T-helper 22 cell (primary cell): ENCODE measurements around the gene MYO1B.

Source experiments
- DNase-seq: peaks from one replicate; pipeline ENCODE4 v3.0.0-alpha.2; 2020; ENCODE audit warnings: low read depth

Gene MYO1B

GRCh38 chr2:191226196-191226595 lies 19.0 kb upstream of the MYO1B start:
- DNase-seq: no peak

DNA sequence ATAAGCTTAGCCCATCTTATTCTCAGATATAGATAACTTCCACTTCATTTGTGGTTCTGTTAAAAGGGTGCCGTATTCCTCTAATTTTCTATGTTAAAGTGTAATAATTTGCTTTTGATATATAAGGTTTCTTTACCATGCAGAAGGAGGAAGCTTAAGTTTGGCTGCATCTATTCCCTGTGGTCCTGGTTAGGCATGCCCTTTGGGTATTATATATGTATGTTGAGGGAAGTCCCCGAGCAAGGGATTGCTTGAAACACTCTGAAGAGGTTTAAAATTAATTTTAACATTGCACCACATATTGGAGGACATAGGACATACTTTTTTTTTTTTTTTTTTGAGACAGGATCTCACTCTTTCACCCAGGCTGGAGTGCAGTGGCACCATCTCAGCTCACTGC lies 16.9 kb upstream of the MYO1B start:
- DNase-seq: no peak

DNA sequence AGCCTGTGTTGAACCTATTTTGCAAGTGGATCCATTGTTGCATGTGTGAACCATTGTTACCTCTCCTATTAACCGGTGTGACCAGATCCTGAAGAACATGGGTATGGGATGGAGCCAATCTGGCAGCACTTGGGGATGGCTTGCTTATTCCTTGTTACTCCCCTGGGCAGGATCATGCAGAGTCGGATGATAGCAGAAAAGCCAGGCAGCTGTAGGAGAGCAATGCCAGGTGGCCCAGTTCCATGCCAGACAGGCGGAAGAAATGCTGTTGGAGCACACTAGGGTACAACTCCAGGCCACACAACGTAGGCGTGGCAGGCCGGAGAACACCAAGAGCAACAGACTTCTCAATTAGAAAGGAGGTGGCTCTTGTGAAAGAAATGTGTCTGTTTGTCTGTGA lies 16.3 kb upstream of the MYO1B start:
- DNase-seq: no peak

GRCh38 chr2:191230174-191230573 lies 15.0 kb upstream of the MYO1B start:
- DNase-seq: no peak

- DNase-seq: no peak
Observed at GRCh38 chr2:191231995-191232394, 13.2 kb upstream of the MYO1B start.

DNA sequence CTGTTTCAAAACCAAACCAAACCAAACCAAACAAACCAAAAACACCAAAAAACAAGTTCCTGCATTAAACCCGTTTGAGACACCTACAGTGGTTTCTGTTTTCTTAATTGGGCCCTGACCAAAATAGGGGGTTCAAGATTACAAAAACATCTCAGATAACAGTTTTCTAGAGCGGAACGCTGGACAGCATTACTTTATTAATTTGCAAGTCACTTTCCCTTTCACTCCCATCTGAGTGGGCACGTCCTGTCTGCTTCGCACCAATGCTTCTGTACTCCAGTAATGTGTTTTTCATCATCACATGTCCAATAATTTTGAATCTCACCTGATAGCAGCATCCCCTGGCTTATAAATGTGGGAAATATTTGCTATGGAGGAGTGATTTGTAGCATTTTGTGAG lies 11.7 kb upstream of the MYO1B start:
- no peak for DNase-seq

DNA sequence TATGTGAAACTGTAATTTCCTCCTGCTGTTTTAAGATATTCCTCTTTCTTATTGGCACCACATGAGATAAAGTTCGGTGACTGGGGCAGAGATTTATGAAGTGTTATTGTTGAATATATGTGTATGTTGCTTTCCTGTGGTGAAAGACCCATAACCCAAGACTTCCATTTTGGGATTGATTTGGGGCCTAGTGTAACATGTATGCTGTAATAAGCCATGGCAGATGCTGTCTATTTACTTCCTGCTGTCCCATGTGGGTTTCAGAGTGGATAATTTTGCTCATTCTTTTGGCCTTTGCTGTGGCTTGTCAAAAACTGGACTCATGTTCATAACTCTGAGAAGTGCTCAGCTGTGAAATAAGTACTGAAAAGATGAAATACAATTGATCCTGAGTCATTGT lies 10.8 kb upstream of the MYO1B start:
- no peak for DNase-seq

DNA sequence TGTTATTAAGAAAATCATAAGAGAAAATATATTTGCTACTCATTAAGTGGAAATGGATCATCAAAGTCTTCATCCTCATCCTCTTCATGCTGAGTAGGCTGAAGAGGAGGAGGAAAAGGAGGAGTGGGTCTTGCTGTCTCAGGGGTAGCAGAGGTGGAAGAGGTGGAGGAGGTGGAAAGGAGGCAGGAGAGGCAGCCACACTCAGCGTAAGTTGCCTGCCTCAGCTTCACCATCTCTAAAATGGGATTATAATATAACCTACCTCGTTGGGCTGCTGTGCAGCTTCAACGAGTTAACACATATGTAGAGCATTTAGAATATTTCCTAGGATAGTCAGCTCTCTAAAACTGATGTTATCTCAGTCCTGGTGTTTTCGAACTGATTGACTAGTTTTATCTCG lies 4.3 kb upstream of the MYO1B start:
- DNase-seq: no peak

GRCh38 chr2:191241418-191241817 lies 3.8 kb upstream of the MYO1B start:
- DNase-seq: no peak

DNA sequence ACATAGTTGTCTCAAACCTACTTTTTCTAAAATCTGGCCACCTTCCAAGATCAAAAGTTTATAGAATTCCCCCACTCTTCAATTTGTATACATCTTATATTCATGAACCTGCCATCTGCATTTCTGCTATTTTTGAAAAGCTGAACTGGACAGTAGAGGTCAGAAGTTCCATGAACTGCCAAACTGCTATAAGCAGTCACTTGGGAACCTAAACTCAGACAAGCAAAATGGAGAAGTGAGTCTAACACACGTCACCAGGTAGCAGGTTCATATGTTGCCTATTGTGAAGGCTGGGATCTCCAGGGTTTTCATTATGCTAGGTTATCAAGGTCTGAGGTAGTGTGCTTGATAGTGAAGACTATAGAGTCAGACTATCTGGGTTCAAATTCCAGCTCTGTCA lies 2.0 kb upstream of the MYO1B start:
- no peak for DNase-seq

GRCh38 chr2:191244350-191244749 lies 854 bp upstream of the MYO1B start:
- DNase-seq: no peak

DNA sequence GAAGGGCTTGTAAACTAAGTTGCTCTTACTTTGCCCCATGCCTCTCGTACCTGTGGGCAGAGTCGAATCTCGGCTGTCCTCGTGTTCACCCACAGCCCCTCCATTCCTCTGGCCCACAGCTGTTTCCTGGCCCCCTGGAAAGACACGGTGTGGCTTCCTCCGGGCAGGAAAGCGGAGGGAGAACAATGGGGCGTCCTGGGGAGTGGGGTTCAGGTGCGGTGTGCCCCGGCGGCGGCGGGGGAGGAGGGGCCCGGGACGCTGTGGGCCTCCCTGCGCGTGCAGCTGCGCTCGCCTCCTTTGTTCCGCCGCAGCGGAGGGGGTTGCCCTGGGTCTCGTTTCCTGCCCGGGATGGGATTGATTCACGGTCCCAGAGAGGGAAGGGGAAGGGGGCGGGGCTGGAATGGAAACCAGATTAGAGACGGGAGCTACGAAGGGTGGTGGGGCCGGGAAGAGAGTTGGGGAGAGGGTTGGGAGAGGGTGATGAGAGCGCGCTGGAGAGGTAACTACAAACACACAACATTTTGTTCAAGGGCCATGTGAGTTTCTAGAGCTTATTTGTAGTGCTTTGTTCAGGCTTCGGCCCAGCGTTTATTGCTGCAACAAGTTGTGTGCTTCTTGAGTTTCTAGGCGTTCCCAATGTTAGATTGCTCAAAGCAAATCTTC lies 796 bp downstream of the MYO1B start:
- no peak for DNase-seq

DNA sequence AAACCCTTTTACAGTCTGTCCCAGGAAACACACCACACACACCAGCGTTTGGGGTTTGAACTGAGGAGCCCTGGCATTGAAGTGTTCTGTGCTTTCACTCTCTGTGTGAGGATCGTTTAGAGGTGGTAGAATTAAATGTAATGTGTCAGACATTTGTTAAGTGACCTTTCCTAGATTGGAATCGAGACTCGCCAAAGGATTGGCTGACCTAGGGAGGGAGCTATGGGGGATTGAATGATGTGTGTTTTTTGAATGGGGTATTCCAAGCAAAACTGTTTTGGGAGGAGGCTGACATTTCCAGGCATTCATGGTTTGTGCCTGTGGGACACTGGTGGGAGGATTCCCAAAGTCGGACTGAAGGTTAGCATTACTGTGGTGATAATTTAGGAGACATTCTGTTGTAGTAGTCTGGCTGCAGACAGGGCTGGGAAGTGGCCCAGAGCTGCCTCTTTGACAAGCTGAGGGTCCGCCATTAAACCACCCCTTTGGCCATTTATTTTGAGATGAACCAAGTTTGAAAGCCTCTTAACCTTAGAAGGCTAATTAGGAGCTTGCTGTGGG lies 1.7 kb downstream of the MYO1B start:
- DNase-seq: no peak

DNA sequence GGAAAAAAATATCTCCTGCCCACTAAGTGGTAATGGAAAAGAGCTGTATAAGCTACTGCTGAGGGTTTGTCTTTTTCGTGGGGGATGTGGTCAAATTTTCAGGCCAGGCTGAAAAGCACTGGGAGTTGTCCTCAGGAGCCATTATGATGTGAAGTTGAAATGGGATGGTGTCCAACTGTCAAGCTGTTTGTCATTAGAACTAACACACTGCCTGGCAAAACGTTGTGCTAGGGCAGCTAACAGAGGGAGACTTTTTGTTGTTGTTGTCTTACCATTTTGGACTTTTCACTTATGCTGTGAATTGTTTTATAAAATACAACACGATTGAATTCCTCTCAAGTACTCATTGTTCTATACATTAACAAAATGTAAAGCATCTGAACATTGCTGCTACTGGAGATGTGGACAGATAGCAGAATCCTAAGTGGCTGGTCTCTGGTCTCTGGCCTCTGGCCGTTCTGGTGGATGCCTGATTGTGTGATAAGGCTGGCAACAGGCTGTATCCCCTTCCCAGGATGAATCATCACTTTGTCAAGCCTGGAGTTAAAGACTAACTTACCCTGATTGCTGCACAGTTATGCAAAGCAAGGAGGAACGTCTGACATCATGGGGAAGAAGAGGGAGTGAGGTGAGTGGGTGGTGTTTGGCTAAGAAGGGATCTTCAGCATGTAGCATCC lies 2.3 kb downstream of the MYO1B start:
- no peak for DNase-seq

DNA sequence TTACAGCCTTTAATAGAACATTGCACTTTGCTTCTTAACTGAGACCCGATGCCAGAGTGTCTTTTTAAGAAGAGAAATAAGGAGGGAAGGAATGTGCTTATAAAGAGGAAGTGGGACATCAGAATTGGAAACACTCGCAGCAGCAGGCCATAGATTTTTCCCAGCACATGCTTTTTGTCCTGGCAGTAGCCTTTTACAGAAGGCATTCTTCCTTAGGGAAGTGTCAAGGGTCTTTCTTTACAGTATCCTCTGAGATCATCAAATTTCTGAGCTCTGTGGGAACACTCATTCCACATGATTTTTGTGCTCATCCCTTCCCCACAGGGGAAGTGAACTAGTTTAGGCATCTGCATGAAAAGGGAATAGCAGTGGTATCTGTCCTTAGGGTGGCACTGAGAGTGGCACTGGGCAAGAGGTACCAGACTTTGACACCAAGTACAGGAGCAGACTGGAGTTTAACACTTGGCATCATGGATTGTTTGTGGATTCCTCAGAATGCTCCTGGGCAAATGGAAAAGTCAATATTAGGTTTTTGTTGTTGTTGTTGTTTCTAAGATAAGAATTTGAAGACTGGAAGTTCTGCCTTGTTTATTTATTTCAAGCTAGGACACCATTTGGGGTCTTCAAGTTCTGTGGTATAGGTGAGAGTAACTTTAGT lies 4.1 kb downstream of the MYO1B start:
- DNase-seq: no peak

- DNase-seq: no peak
Observed at GRCh38 chr2:191250400-191250799, 5.2 kb downstream of the MYO1B start.

DNA sequence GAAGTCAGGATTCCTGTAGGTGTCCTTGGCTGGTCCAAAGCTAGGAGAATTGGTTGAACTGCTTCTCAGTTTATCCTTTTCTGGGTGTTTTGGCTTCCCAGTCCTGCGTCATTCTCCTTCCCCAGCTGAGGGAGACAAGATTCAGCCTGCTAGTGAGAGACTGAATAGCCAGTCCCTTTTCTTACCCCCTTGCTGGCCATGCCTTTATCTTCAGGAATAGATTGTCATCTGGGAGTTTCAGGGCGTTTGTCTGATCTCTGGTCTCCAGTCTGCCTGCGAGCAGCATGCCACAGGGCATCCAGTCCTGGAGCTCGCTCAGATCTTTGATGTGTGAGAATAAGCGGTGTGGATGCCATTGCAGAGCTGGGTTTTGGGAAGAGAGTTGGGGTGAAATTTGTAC lies 5.8 kb downstream of the MYO1B start:
- no peak for DNase-seq

DNA sequence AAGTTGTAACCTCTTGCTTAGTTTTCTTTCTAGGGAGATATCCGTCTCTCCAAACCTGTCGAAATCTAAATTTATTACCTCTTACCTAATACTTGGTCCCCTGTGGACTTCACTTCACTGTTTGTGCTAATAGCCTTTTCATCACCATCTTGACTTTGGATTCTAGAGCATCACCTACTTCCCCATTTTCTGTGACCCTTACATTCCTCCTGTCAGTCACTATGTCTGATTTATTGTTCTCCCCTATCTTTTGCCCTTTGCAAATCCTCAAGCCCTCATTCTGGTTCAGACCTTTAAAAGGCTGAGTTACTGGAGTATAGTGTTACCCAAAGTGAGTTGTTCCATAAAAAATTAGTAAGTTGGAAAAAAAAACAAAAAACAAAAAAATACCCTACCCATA lies 7.5 kb downstream of the MYO1B start:
- no peak for DNase-seq

- DNase-seq: no peak
Observed at GRCh38 chr2:191253476-191253875, 8.3 kb downstream of the MYO1B start.

DNA sequence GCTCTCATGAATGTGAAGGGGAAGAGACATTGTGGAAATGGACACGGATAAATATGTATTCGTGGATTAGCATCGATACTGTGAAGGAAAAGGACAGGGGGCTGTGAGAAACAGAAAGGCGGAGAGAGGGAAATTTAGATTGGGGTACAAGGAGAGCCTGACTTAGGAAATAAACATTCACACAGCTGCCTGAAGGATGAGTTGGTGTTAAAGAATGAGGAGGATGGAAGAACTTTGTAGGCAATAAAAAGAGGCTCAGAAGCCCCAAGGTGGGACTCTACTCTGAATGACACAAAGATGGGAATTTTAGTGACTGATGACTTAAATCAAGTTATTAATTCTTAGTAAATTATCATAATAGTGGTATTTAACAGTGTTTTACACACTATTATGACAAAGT lies 10.1 kb downstream of the MYO1B start:
- no peak for DNase-seq

GRCh38 chr2:191255756-191256312 lies 10.6 kb downstream of the MYO1B start:
- DNase-seq: no peak

DNA sequence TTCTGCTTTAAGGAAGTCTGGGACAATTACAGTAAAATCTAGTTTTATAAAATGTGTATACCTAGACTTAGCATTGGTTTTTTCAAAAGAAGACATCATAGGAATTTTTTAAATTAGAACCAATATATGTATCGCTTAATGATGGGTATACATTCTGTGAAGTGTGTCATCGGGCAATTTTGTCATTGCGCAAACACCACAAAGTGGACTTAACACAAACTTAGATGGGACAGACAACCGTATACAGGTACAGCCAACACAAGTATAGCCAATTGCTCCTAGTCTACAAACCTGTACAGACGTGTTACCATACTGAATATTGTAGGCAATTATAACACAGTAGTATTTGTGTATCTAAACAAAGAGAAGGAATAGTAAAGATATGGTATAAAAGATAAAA lies 12.7 kb downstream of the MYO1B start:
- DNase-seq: no peak

DNA sequence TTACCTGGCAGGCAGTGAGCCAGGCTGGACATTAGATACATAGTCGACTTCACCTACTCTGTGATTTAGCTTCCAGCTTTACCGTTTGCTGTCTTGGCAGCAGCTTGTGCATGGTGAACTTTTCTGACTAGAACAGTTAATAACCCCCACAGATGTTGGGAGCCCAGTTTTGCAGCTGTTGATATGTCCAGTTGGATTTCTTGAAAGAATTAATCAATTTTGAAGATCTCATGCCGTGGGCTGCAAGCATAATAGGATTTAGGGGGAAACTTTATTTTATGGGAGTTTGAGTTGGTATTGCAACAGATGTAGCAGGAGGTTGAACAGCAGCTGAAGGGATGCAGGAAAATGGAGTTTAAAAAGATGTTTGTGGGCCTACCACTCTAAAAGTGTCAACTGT lies 13.8 kb downstream of the MYO1B start:
- no peak for DNase-seq
